Motor neuron (in vitro differentiated cells): ENCODE results near the gene HIRA. TPM values are rescaled to one million over a fixed set of nuclear protein-coding genes. Genes with fewer than 3 reads are reported as not detected.

Experiments
- ATAC-seq, 8 experiments: fragments of 200-7000 bp; cut with Tn5 transposase; replicated peaks in 6 of 8; 2 replicates each; pipeline ENCODE4 v1.8.0; 2021; ENCODE audit warnings: mild to moderate bottlenecking in 8 of 8, moderate library complexity in 8 of 8
- H3K27ac ChIP-seq, 2 donors: fragments of 250-450 bp; sonication (Bioruptor Pico); 2 replicates each; pipeline ENCODE4 v1.9.0; 2021; ENCODE audit warnings: antibody characterized with exemption in 2 of 2, mild to moderate bottlenecking in 2 of 2, moderate library complexity in 1 of 2
- H3K4me1 ChIP-seq, 2 donors: fragments of 250-450 bp; sonication (Bioruptor Pico); replicated peaks in 1 of 2; 2 replicates each; pipeline ENCODE4 v1.6.1; 2021; ENCODE audit warnings: antibody characterized with exemption in 2 of 2, mild to moderate bottlenecking in 2 of 2, moderate library complexity in 1 of 2
- H3K4me3 ChIP-seq, 5 donors: fragments of 250-450 bp; sonication (Bioruptor Pico); 2 replicates each; pipeline ENCODE4 v1.9.0; 2021; ENCODE audit warnings: antibody characterized with exemption in 5 of 5, mild to moderate bottlenecking in 5 of 5, moderate library complexity in 4 of 5
- WGBS, 10 experiments: fragments of 450-650 bp; shearing (Covaris generic); methylation state at CpG; one replicate each; pipeline ENCODE4 v1.0.0; 2022; 5-methylcytosine and 5-hydroxymethylcytosine counted together
- in situ Hi-C, 9 experiments: fragments of 400-800 bp; cut with MboI; loops; one replicate each; pipeline ENCODE4 v1.15.0; 2021; ENCODE audit warnings: low sequenced_read_pairs in 9 of 9, low pct_unique_long_range_greater_than_20kb in 2 of 9; ENCODE audit not compliant: unreplicated experiment in 9 of 9
- total RNA-seq, 8 experiments: library from RNA; unstranded; fragments of 300-600 nt; gene quantifications; 2 replicates each; pipeline versions ENCODE4 v1.2.3 to v1.2.4, GENCODE V29; 2022

Gene HIRA
- total RNA-seq, 8 experiments from 2014 or later, result 9.9 to 30.1 (median 18.1) TPM

GRCh38 chr22:19352217-19352616, 79.3 kb downstream of the HIRA start:
- no peak for ATAC-seq
- in situ Hi-C loops, result loop anchor here in 1 of 9 experiments (25.0 kb wide), 1 partner anchor 265 kb away; no protein-coding TSS in a partner anchor
- Histone ChIP-seq H3K4me3 (no peak overlapping the region), H3K27ac (peak overlapping the region in 1 of 2 donors; percentile 13), H3K4me1 (no peaks in the 10 kb centered on the region)
- WGBS, 10 experiments, result 80 to 100% (median 95%) methylated on average over 2 to 5 of the region's 6 CpGs; no CpG with 5 or more reads in 3 of the 10 experiments

DNA sequence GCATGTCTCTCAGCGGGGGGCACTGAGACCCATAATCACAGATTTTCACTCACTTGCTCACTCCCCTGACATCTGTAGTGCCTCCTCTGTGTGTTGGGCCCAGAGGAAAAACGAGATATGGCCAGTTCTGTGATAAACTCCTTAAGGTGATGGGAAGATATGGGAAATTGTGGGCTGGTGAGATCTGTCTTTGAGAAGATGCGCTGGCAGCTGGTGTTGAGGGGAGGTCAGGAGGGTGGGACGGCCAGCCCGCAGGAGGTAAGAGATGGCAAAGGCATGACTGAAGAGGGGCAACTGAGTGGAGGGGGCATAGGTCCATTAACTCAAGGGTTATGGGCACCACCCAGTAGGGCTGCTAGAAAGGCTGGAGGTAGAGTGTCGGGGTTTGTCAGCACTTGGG, 79.9 kb downstream of the HIRA start:
- no peak for ATAC-seq
- in situ Hi-C loops, result loop anchor here in 1 of 9 experiments (25.0 kb wide), 1 partner anchor 264 kb away; no protein-coding TSS in a partner anchor
- Histone ChIP-seq H3K27ac (no peak overlapping the region), H3K4me3 (no peak overlapping the region), H3K4me1 (no peaks in the 10 kb centered on the region)
- WGBS, 10 experiments, result 81 to 100% (median 95%) methylated on average over 1 to 5 of the region's 6 CpGs; no CpG with 5 or more reads in 1 of the 10 experiments

- no peak for ATAC-seq
- no peak overlapping the region for H3K27ac ChIP-seq
- H3K4me1 ChIP-seq, result no peaks in the 10 kb centered on the region
- no peak overlapping the region for H3K4me3 ChIP-seq
- WGBS, 10 experiments, result 87 to 100% (median 96%) methylated on average over 1 to 5 of the region's 9 CpGs; no CpG with 5 or more reads in 3 of the 10 experiments
- in situ Hi-C loops, result loop anchor here in 1 of 9 experiments (25.0 kb wide), 1 partner anchor 264 kb away; no protein-coding TSS in a partner anchor
Measured at GRCh38 chr22:19350947-19351346, 80.6 kb downstream of the HIRA start.

- Histone ChIP-seq H3K27ac (peak overlapping the region in 1 of 2 donors; percentile 26), H3K4me3 (no peak overlapping the region), H3K4me1 (no peaks in the 10 kb centered on the region)
- in situ Hi-C loops, result loop anchor here in 1 of 9 experiments (25.0 kb wide), 1 partner anchor 263 kb away; no protein-coding TSS in a partner anchor
- ATAC-seq, result no peak
- WGBS, 10 experiments, result 86 to 100% (median 100%) methylated on average over 1 of the region's 1 CpG; no CpG with 5 or more reads in 5 of the 10 experiments
Measured at GRCh38 chr22:19350476-19350859, 81.1 kb downstream of the HIRA start.

GRCh38 chr22:19349778-19350475, 81.6 kb downstream of the HIRA start:
- no peak for ATAC-seq
- 80 to 100% (median 96%) methylated on average over 1 to 5 of the region's 5 CpGs for WGBS, 10 experiments
- Histone ChIP-seq H3K4me3 (no peak overlapping the region), H3K4me1 (no peaks in the 10 kb centered on the region), H3K27ac (peak overlapping the region in 1 of 2 donors; percentile 26)
- in situ Hi-C loops, result loop anchor here in 1 of 9 experiments (25.0 kb wide), 3 partner anchors 87 to 263 kb away; partner anchors contain the start of genes C22orf39, HIRA and MRPL40

DNA sequence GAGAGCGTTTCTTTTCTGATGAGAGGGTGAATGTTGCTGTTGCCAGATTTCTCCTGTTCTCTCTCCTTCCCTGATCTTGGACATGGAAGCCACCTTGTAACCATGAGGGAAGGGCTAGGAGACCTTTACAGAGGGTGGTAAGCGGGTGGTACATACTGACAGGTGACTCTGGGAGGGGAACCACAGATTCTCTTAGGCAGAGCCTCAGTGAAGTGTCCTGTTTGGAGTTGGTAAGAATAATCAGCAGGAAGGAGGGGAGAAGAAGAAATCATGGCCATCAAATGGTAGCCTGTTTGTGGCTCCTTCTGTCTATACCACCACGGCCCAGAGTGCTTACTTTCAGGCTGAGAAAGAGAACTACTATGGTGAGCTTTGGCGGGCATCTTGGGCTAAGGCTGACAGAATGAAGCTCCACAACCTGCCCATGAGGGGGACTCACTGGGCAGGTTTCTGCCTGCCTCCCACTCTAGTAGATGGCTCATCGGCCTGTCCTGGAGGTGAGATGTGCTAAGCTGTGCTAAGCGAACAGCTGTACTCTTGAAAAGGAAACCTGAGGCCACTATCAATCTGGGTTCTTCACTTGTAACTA, 84.8 kb downstream of the HIRA start:
- no peaks in the 10 kb centered on the region for H3K4me1 ChIP-seq
- no peak for ATAC-seq
- no peak overlapping the region for H3K27ac ChIP-seq
- H3K4me3 ChIP-seq, result no peak overlapping the region
- 84 to 100% (median 100%) methylated on average over 1 to 3 of the region's 6 CpGs; no CpG with 5 or more reads in 2 of the 10 experiments for WGBS, 10 experiments
- in situ Hi-C loops, result loop anchor here in 1 of 9 experiments (25.0 kb wide), 2 partner anchors 91 to 134 kb away; partner anchors contain the start of genes C22orf39, HIRA and MRPL40

DNA sequence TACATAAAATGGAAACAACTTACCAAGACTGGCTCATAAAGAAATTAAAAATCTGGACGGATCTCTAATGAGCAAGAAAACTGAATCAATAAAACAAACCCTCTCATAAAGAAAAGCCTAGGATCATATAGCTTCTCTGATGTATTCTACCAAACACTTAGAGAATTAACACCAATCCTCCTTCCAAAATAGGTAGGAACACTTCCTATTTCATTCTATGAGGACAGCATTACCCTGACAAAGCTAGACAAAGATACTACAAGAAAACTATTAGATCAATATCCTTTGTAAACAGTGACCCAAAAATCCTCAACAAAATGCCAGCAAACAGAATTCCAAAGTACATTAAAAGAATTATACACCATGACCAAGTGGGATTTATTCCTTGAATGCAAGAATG, 87.1 kb downstream of the HIRA start:
- 47 to 100% (median 85%) methylated on average over 1 of the region's 1 CpG for WGBS, 10 experiments
- ATAC-seq, result no peak
- in situ Hi-C loops, result loop anchor here in 1 of 9 experiments (25.0 kb wide), 2 partner anchors 93 to 132 kb away; partner anchors contain the start of genes C22orf39, HIRA and MRPL40
- Histone ChIP-seq H3K27ac (no peak overlapping the region), H3K4me1 (no peaks in the 10 kb centered on the region), H3K4me3 (no peak overlapping the region)

- ATAC-seq, result no peak
- H3K4me1 ChIP-seq, result no peaks in the 10 kb centered on the region
- H3K4me3 ChIP-seq, result no peak overlapping the region
- in situ Hi-C loops, result loop anchor here in 1 of 9 experiments (25.0 kb wide), 2 partner anchors 94 to 131 kb away; partner anchors contain the start of genes C22orf39, HIRA and MRPL40
- no peak overlapping the region for H3K27ac ChIP-seq
- WGBS, 10 experiments, result 100% methylated on average over 1 to 2 of the region's 5 CpGs; no CpG with 5 or more reads in 5 of the 10 experiments
Measured at GRCh38 chr22:19343470-19343869, 88.1 kb downstream of the HIRA start.

- 56 to 100% (median 74%) methylated on average over 1 to 3 of the region's 3 CpGs; no CpG with 5 or more reads in 1 of the 10 experiments for WGBS, 10 experiments
- Histone ChIP-seq H3K4me3 (no peak overlapping the region), H3K27ac (no peak overlapping the region), H3K4me1 (no peaks in the 10 kb centered on the region)
- in situ Hi-C loops, result loop anchor here in 1 of 9 experiments (25.0 kb wide), 2 partner anchors 96 to 129 kb away; partner anchors contain the start of genes C22orf39, HIRA and MRPL40
- no peak for ATAC-seq
Measured at GRCh38 chr22:19341500-19341899, 90.0 kb downstream of the HIRA start.

- ATAC-seq, result no peak
- in situ Hi-C loops, result loop anchor here in 2 of 9 experiments (10.0 to 25.0 kb wide), 3 partner anchors 100 to 152 kb away; partner anchors contain the start of genes C22orf39 (in 1 of the 2), HIRA (in 1 of the 2) and MRPL40 (in 1 of the 2)
- Histone ChIP-seq H3K4me1 (no peaks in the 10 kb centered on the region), H3K27ac (no peak overlapping the region), H3K4me3 (no peak overlapping the region)
- 90 to 100% (median 97%) methylated on average over 2 of the region's 2 CpGs for WGBS, 10 experiments
Measured at GRCh38 chr22:19337137-19337536, 94.4 kb downstream of the HIRA start.

- no peak overlapping the region for H3K27ac ChIP-seq
- H3K4me1 ChIP-seq, result no peaks in the 10 kb centered on the region
- WGBS, 10 experiments, result 94 to 100% (median 97%) methylated on average over 1 to 7 of the region's 7 CpGs
- no peak for ATAC-seq
- H3K4me3 ChIP-seq, result no peak overlapping the region
- in situ Hi-C loops, result loop anchor here in 2 of 9 experiments (10.0 to 25.0 kb wide), 3 partner anchors 101 to 152 kb away; partner anchors contain the start of genes C22orf39 (in 1 of the 2), HIRA (in 1 of the 2) and MRPL40 (in 1 of the 2)
Measured at GRCh38 chr22:19336133-19337075, 95.1 kb downstream of the HIRA start.

- 95 to 100% (median 99%) methylated on average over 1 to 5 of the region's 5 CpGs; no CpG with 5 or more reads in 4 of the 10 experiments for WGBS, 10 experiments
- H3K4me3 ChIP-seq, result no peak overlapping the region
- in situ Hi-C loops, result loop anchor here in 2 of 9 experiments (10.0 to 25.0 kb wide), 3 partner anchors 105 to 147 kb away; partner anchors contain the start of genes C22orf39 (in 1 of the 2), HIRA (in 1 of the 2) and MRPL40 (in 1 of the 2)
- ATAC-seq, result no peak
- H3K27ac ChIP-seq, result no peak overlapping the region
- no peaks in the 10 kb centered on the region for H3K4me1 ChIP-seq
Measured at GRCh38 chr22:19331975-19332374, 99.6 kb downstream of the HIRA start.
